ENCODE data around the gene LHX8.

DNA sequence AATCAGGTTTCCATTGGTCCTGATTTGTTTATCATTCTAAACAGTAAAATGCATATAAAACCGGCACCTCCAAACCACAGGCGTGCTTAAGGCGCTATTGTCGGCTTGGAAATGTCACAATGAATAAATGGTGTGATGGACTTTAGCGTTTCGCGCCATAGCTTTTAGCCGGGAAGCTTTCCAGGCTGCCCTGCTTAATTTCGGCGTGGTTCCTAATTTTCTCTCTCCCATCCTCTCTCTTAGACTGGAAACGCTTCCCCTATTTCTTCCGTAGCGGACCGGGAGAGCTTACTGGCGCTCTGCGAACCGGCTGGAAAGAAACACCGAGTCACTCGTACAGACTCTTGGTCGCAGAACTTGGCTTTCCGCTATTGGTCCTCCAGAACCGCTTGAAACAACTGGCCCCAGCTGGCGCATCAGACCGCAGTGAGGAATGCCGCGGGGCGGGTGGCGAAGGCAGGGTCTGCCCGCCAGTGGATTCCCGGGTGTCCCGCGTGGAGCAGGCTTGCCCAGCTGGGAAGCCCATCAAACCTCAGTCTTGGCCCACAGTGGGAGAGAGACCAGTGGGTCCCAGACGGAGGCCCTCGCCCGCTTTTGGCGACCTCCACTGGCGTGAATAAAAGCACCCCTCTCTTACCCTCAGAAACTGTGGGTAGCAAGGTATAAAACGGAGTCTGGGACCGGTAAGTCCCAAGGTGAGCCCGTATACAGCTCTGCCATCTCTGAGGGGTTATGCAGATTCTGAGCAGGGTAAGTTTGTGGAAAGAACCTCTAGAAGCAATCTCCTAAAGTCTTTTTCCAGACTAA, 4.0 kb upstream of the LHX8 start:
- TF ChIP-seq POLR2A (IDR thresholded peaks at IDR 0.05): no peak
- TF ChIP-seq, protein P1, sequence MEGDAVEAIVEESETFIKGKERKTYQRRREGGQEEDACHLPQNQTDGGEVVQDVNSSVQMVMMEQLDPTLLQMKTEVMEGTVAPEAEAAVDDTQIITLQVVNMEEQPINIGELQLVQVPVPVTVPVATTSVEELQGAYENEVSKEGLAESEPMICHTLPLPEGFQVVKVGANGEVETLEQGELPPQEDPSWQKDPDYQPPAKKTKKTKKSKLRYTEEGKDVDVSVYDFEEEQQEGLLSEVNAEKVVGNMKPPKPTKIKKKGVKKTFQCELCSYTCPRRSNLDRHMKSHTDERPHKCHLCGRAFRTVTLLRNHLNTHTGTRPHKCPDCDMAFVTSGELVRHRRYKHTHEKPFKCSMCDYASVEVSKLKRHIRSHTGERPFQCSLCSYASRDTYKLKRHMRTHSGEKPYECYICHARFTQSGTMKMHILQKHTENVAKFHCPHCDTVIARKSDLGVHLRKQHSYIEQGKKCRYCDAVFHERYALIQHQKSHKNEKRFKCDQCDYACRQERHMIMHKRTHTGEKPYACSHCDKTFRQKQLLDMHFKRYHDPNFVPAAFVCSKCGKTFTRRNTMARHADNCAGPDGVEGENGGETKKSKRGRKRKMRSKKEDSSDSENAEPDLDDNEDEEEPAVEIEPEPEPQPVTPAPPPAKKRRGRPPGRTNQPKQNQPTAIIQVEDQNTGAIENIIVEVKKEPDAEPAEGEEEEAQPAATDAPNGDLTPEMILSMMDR (IDR thresholded peaks at IDR 0.05): no peak
- TF ChIP-seq POLR2AphosphoS5 (IDR thresholded peaks at IDR 0.05): no peak
